IMR-90 (cell line): ENCODE measurements around the gene C2CD4C. TPM values are rescaled to one million over a fixed set of nuclear protein-coding genes. Genes with fewer than 3 reads are reported as not detected.

Source experiments
- ATAC-seq: fragments of 200-7000 bp; cut with Tn5 transposase; 2 replicates; pipeline ENCODE4 v1.9.1; 2020; ENCODE audit warnings: low read depth, mild to moderate bottlenecking, moderate library complexity
- BruUV-seq: library from RNA; stranded (reverse); fragments of 400-500 nt; replicated peaks from 2 replicates; lab custom pipeline; 2021; lab: Mats Ljungman, UMichigan
- CTCF ChIA-PET: fragments of 300-600 bp; formaldehyde crosslinking; extraction: SDS; loops from one replicate; lab custom pipeline; 2021; ENCODE audit warnings: antibody characterized with exemption; lab: Yijun Ruan, JAX
- POLR2A ChIA-PET: fragments of 300-600 bp; sonication (Branson Sonifier 250); formaldehyde crosslinking; loops from one replicate; lab custom pipeline; 2022; ENCODE audit warnings: antibody characterized with exemption; ENCODE audit not compliant: unreplicated experiment; lab: Charles Lee
- DNase-seq: peaks from one replicate; pipeline ENCODE4 v3.0.0; 2013
- H2AFZ ChIP-seq: replicated peaks from 2 replicates; pipeline ENCODE3; 2013; ENCODE audit warnings: low read length, mild to moderate bottlenecking; ENCODE audit not compliant: poor library complexity
- H2AK5ac ChIP-seq: 2 replicates; pipeline ENCODE4 v1.6.1; 2013; ENCODE audit warnings: low read depth, low read length, inconsistent platforms
- H2AK9ac ChIP-seq: replicated peaks from 2 replicates; pipeline ENCODE3; 2013; ENCODE audit warnings: mild to moderate bottlenecking, low read depth, low read length, moderate library complexity; ENCODE audit not compliant: poor library complexity
- H2BK120ac ChIP-seq: 2 replicates; pipeline ENCODE4 v1.6.1; 2013; ENCODE audit warnings: low read depth, low read length, inconsistent platforms
- H2BK15ac ChIP-seq: 3 replicates; pipeline ENCODE4 v1.6.1; 2013; ENCODE audit warnings: low read depth, low read length, inconsistent platforms
- H2BK20ac ChIP-seq: 2 replicates; pipeline ENCODE4 v1.6.1; 2013; ENCODE audit warnings: low read depth, mild to moderate bottlenecking, inconsistent platforms, low read length, moderate library complexity
- H2BK5ac ChIP-seq: 2 replicates; pipeline ENCODE4 v1.6.1; 2013; ENCODE audit warnings: mild to moderate bottlenecking, low read depth, low read length, inconsistent platforms; ENCODE audit not compliant: poor library complexity, severe bottlenecking
- H3K14ac ChIP-seq: replicated peaks from 2 replicates; pipeline ENCODE4 v1.6.1; 2013; ENCODE audit warnings: low read depth, low read length, inconsistent platforms
- H3K18ac ChIP-seq: 2 replicates; pipeline ENCODE4 v1.6.1; 2013; ENCODE audit warnings: low read depth, low read length, control low read depth
- H3K23ac ChIP-seq: 2 replicates; pipeline ENCODE4 v1.6.1; 2013; ENCODE audit warnings: low read depth, low read length, inconsistent platforms
- H3K27ac ChIP-seq: 2 replicates; pipeline ENCODE4 v1.5.1; 2013; ENCODE audit warnings: mild to moderate bottlenecking, control low read depth, low read length; ENCODE audit not compliant: insufficient read depth
- H3K27me3 ChIP-seq: 2 replicates; pipeline ENCODE4 v1.6.1; 2013; ENCODE audit warnings: low read length; ENCODE audit not compliant: control insufficient read depth, insufficient read depth
- H3K36me3 ChIP-seq: 2 replicates; pipeline ENCODE4 v1.6.1; 2013; ENCODE audit warnings: low read length, mixed read lengths; ENCODE audit not compliant: control insufficient read depth, insufficient read depth
- H3K4ac ChIP-seq: 2 replicates; pipeline ENCODE4 v1.6.1; 2013; ENCODE audit warnings: low read depth, low read length, inconsistent platforms
- H3K4me1 ChIP-seq: 2 replicates; pipeline ENCODE4 v1.6.1; 2013; ENCODE audit warnings: low read length, mixed read lengths; ENCODE audit not compliant: control insufficient read depth, insufficient read depth
- H3K4me2 ChIP-seq: 2 replicates; pipeline ENCODE4 v1.6.1; 2013; ENCODE audit warnings: low read depth, mild to moderate bottlenecking, control low read depth, low read length, moderate library complexity
- H3K4me3 ChIP-seq: 2 replicates; pipeline ENCODE4 v1.5.1; 2013; ENCODE audit warnings: low read depth, mild to moderate bottlenecking, control low read depth, low read length, moderate library complexity; ENCODE audit not compliant: insufficient read depth
- H3K56ac ChIP-seq: 2 replicates; pipeline ENCODE4 v1.6.1; 2013; ENCODE audit warnings: low read length, inconsistent platforms; ENCODE audit not compliant: insufficient read depth; ENCODE audit errors: extremely low read depth
- H3K79me1 ChIP-seq, 2 experiments: 2 replicates each; pipeline ENCODE4 v1.6.1; 2013; ENCODE audit warnings: low read length in 2 of 2, inconsistent platforms in 1 of 2, low read depth in 1 of 2
- H3K9ac ChIP-seq: 2 replicates; pipeline ENCODE4 v1.6.1; 2013; ENCODE audit warnings: low read depth, low read length, control low read depth
- H3K9me1 ChIP-seq: 2 replicates; pipeline ENCODE4 v1.6.1; 2013; ENCODE audit warnings: low read length, inconsistent platforms; ENCODE audit not compliant: insufficient read depth
- H3K9me3 ChIP-seq: 2 replicates; pipeline ENCODE4 v1.6.1; 2013; ENCODE audit warnings: low read length; ENCODE audit not compliant: control insufficient read depth, insufficient read depth
- H4K20me1 ChIP-seq: 2 replicates; pipeline ENCODE4 v1.6.1; 2013; ENCODE audit warnings: low read length, inconsistent platforms; ENCODE audit not compliant: insufficient read depth
- H4K5ac ChIP-seq: 2 replicates; pipeline ENCODE4 v1.6.1; 2013; ENCODE audit warnings: mild to moderate bottlenecking, low read depth, low read length, control low read depth
- H4K8ac ChIP-seq, 2 experiments: 2 replicates each; pipeline ENCODE4 v1.6.1; 2013; ENCODE audit warnings: low read depth in 2 of 2, low read length in 2 of 2, control low read depth in 1 of 2, inconsistent platforms in 1 of 2
- H4K91ac ChIP-seq: 2 replicates; pipeline ENCODE4 v1.6.1; 2013; ENCODE audit warnings: low read depth, low read length, inconsistent platforms; ENCODE audit not compliant: insufficient read depth
- CEBPB ChIP-seq: IDR thresholded peaks from 2 replicates; pipeline ENCODE4 v1.6.1; 2012; ENCODE audit warnings: low read depth, low read length, improper control_type of control experiment
- CTCF ChIP-seq: conservative IDR thresholded peaks from 2 replicates; pipeline ENCODE4 v1.5.1; 2012; ENCODE audit warnings: mild to moderate bottlenecking, low read depth, low read length, improper control_type of control experiment
- FOS ChIP-seq: fragments of 150-350 bp; IDR thresholded peaks from 2 replicates; pipeline ENCODE4 v1.6.1; 2016; ENCODE audit warnings: low read depth, low read length
- MAFK ChIP-seq: IDR thresholded peaks from 2 replicates; pipeline ENCODE4 v1.6.1; 2012; ENCODE audit warnings: low read depth, low read length, improper control_type of control experiment
- MAZ ChIP-seq: IDR thresholded peaks from 2 replicates; pipeline ENCODE4 v1.6.1; 2012; ENCODE audit warnings: low read depth, mild to moderate bottlenecking, low read length, improper control_type of control experiment, moderate library complexity, borderline replicate concordance
- MXI1 ChIP-seq: IDR thresholded peaks from 2 replicates; pipeline ENCODE4 v1.6.1; 2012; ENCODE audit warnings: low read depth, mild to moderate bottlenecking, low read length, moderate library complexity, borderline replicate concordance
- NFE2L2 ChIP-seq: fragments of 150-350 bp; IDR thresholded peaks from 2 replicates; pipeline ENCODE4 v1.6.1; 2016; ENCODE audit warnings: low read depth, mild to moderate bottlenecking, low read length
- RAD21 ChIP-seq: IDR thresholded peaks from 2 replicates; pipeline ENCODE4 v1.6.1; 2012; ENCODE audit warnings: low read length, improper control_type of control experiment
- WGBS, 2 experiments: methylation state at CpG; one replicate each; pipeline versions ENCODE4 v1.1.5 to v1.1.7; 2013; ENCODE audit warnings: missing lambda C conversion rate in 2 of 2; ENCODE audit not compliant: insufficient read length in 1 of 2; ENCODE audit errors: extremely low coverage in 2 of 2; 5-methylcytosine and 5-hydroxymethylcytosine counted together
- dilution Hi-C: fragments of 300-500 bp; cut with HindIII; formaldehyde crosslinking; loops from one replicate; pipeline ENCODE4 v1.14.3; 2018; ENCODE audit warnings: low sequenced_read_pairs; ENCODE audit not compliant: unreplicated experiment
- in situ Hi-C: fragments of 300-500 bp; cut with MboI; formaldehyde crosslinking; loops from 3 replicates; pipeline ENCODE4 v1.14.3; 2019; ENCODE audit warnings: low sequenced_read_pairs, inconsistent platforms, mixed read lengths
- intact Hi-C: fragments of 100-400 bp; cut with micrococcal nuclease; formaldehyde crosslinking; loops from 2 replicates; pipeline ENCODE4 v1.10.0; 2022
- polyA plus RNA-seq, 3 experiments: library from polyadenylated mRNA; depleted of rRNA; stranded (reverse); fragments of >200 nt; gene quantifications; 2 replicates each; pipeline ENCODE4 v1.2.3, GENCODE V29; 2012; ENCODE audit warnings: low replicate concordance in 1 of 3
- total RNA-seq: library from RNA; depleted of rRNA; stranded (reverse); fragments of >200 nt; gene quantifications from 2 replicates; pipeline ENCODE4 v1.2.3, GENCODE V29; 2012

Gene C2CD4C
- total and polyA plus RNA-seq, 2 of the 4 experiments (the other 2 are of a cell fraction) = under 0.01 to 0.07 TPM

- POLR2A ChIA-PET = no interaction called here
- no TSS peak for BruUV-seq
Observed at GRCh38 chr19:455031-455705, 46.2 kb upstream of the C2CD4C start.

More at GRCh38 chr19:455031-455705, 46.2 kb upstream of the C2CD4C start:
- H4K91ac ChIP-seq = no peak overlapping the region
- H2BK20ac ChIP-seq = no peak overlapping the region
- CTCF ChIA-PET = no interaction called here
- no peak overlapping the region for H3K4me3 ChIP-seq
- no peak overlapping the region for H2BK15ac ChIP-seq
- TF ChIP-seq FOS (no peak), NFE2L2 (no peak), MAZ (no peak), CEBPB (no peak), CTCF (no peak), RAD21 (no peak), MAFK (no peak), MXI1 (no peak)
- H3K56ac ChIP-seq = no peak overlapping the region
- no peak overlapping the region for H4K8ac ChIP-seq
- no peak overlapping the region for H3K23ac ChIP-seq
- H3K18ac ChIP-seq = no peak overlapping the region
- no peak overlapping the region for H2AK9ac ChIP-seq
- H2AFZ ChIP-seq = no peak overlapping the region
- no peaks in the 10 kb centered on the region for H4K20me1 ChIP-seq
- no peaks in the 10 kb centered on the region for H3K79me1 ChIP-seq
- 91% methylated on average over 23 of the region's 39 CpGs; no CpG with 5 or more reads in 1 of the 2 experiments for WGBS, 2 experiments
- H3K4me2 ChIP-seq = no peak overlapping the region
- peaks cover 16% of the 10 kb centered on the region for H3K9me3 ChIP-seq
- H3K14ac ChIP-seq = no peak overlapping the region
- peaks cover 3% of the 10 kb centered on the region; the same call in 1 of the 2 replicates for H3K4me1 ChIP-seq
- dilution Hi-C loops = no loop called here
- no peak overlapping the region for H3K9ac ChIP-seq
- no peak overlapping the region for H3K27ac ChIP-seq
- ATAC-seq (no peak), DNase-seq (no peak)
- no peak overlapping the region for H2AK5ac ChIP-seq
- H2BK5ac ChIP-seq = no peak overlapping the region
- intact Hi-C loops = no loop called here
- no peak overlapping the region for H4K5ac ChIP-seq
- peaks cover 5% of the 10 kb centered on the region for H3K27me3 ChIP-seq
- no peak overlapping the region for H2BK120ac ChIP-seq
- H3K4ac ChIP-seq = no peak overlapping the region
- no peaks in the 10 kb centered on the region for H3K36me3 ChIP-seq
- in situ Hi-C loops = no loop called here
- no peaks in the 10 kb centered on the region for H3K9me1 ChIP-seq
